Stimulated activated CD4-positive, alpha-beta T cell treated with anti-CD3 and anti-CD28 coated beads, Interleukin-15, amount 100 ng/mL, for 24 hours (primary cell): ENCODE data around the gene KRABD2.
A peak's percentile ranks its signal among the peaks of the same experiment; 100 is the strongest.
"Not testable (repeated sequence)": the region's sequence is repeated elsewhere in the genome, so short reads cannot be mapped to it uniquely, and the experiment has no call there.

ENCODE experiments used
- DNase-seq: peaks from one replicate; pipeline ENCODE4 v3.0.0-alpha.2; 2020

Gene KRABD2

DNA sequence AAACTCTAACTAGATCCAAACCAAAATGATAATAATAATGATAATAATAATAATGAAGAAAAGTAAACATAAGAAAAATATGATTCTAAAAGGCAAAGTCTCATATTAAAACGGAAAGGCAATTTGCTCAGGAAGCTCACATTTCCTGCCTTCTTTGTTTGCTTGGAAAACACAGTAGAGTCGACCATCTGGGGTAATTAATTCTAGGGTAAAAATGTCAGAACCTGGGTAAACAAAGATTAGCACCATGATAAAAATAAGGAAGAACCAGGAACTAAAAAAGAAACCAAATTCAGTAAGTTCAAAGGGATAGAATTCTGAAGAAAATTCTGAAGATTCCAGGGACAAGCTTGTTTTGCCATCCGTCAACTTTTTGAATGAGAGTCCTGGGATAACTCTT lies 16.2 kb downstream of the KRABD2 start:
- no peak for DNase-seq

- no peak for DNase-seq
These were observed 16.7 kb downstream of the KRABD2 start for GRCh38 chr17:8359769-8360168.

DNA sequence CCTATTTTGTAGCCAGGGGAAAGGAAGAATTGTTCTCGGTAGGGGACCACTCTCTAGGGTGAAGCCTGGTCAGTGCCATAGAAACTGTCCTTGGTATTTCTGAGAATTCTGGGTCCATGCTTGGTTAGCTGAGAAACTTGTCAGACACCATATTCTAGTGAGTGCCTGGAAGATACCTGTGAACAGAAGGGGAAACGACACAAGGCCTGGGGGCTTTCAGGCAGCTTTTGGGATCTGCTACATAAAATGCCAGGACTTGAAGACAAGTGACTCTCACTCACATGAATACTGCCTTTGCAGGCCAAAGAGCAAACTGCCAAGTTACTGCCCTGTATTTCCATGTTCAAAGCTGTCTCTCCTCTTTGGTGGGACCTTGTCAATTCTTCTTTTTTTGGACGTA lies 18.6 kb downstream of the KRABD2 start:
- DNase-seq, result no peak

DNA sequence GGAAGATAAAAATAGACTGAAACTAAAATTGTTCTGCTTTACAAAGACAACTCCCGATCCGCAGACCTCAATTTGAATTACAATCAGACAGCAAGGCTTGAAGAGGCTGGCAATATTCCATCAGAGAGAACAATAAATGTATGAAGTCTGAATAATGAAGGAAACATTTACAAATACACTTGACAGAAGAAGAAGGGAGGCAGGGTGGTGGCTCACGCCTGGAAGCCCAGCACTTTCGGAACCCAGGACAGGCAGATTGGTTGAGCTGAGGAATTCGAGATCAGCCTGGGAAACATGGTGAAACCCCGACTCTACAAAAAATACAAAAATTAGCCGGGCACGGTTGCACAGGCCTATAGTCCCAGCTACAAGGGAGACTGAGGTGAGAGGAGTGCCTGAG lies 22.3 kb downstream of the KRABD2 start:
- DNase-seq, result no peak

GRCh38 chr17:8353736-8354135 lies 22.8 kb downstream of the KRABD2 start:
- DNase-seq, result no peak

DNA sequence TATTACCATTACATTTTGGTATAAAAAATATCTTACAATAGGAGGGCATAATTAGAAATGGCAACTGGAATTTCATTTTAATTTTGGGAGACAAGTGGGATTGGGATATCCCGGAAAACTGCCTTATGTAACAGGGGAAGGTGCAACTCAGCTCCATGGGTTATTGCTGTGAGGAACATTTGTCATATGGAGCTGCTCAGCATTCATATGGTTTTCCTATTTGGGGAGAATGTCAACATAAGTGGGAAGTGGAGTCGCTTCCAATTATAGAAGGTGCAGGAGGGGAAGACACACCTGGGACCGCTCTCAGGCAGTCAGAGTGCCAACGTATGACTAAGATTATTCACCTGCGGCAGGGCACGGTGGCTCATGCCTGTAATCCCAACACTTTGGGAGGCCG lies 26.2 kb downstream of the KRABD2 start:
- no peak for DNase-seq

DNA sequence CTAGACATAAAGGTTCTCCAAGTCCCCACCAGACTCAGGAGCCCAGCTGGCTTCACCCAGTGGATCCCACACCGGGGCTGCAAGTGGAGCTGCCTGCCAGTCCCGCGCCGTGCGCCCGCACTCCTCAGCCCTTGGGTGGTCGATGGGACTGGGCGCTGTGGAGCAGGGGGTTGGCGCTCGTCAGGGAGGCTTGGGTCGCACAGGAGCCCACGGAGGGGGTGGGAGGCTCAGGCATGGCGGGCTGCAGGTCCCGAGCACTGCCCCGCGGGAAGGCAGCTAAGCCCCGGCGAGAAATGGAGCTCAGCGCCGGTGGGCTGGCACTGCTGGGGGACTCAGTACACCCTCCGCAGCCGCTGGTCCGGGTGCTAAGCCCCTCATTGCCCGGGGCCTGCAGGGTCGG lies 29.5 kb downstream of the KRABD2 start:
- DNase-seq, result not testable (repeated sequence)

DNA sequence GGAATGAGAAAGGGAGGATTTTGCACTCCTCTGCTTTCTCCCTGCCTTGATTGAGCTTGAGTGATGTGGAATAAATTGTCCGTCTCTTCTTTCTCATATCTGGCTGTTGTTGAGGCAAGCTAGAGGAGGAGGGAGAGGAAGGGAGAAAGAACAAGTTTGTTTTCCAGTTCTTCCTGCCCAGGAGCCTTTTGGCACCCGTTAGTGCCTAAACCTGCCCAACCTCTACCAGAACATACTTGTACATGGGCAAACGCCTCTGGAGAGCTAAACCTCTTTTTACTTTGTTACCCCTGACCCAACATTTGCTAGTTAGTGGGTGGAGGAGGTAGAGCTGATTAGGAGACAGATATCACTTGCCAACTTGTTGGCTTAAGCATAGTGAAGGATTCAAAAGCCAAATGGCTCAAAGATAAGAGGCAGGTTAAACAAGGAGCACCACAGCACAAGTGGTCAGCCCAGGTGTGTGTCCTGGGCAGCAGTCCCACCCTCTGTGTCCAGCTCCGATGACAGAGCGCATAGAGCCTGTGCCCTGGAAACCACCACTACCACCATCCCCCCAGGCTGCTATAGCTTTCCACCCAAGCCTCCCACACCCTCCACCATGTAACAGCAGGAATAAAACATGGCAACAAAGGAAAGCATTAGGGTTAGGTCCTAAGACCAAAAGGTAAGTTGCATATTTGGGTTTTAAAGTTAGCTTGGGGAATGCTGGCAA lies 30.4 kb downstream of the KRABD2 start:
- no peak for DNase-seq

- no peak for DNase-seq
These were observed 31.3 kb downstream of the KRABD2 start for GRCh38 chr17:8345052-8345690.

DNA sequence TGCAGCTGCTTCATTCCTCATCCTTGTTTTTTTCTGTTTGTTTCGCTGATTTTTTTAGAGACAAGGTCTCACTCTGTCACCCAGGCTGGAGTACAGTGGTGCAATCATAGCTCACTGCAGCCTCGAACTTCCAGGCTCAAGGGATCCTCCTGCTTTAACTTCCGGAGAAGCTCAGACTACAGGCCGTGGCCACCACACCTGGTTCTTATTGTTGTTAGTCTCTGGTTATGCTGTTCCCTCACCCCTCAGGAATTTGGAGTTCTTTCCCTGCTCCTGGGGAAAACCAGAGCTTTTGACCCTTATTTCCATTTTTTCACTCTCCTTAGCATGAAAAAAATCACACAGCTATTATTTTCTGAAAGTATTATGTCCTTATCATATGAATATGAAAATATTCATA lies 35.0 kb downstream of the KRABD2 start:
- DNase-seq, result no peak

DNA sequence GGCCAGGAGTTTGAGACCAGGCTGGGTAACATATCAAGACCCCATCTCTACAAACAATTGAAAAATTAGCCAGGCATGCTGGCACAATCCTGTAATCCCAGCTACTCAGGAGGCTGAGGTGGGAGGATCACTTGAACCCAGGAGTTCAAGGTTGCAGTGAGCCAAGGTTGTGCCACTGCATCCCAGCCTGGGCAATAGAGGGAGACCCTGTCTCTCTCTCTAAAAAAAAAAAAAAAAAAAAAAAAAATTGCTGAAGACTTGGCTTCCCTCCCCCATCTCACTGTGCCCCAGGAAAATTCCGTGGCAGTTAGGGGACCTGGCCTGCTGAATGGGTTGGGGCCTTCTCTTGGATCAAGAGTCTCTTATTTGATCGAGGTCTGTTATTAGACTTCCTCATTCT lies 37.0 kb downstream of the KRABD2 start, which contains the start of gene ODF4:
ODF4 (plus strand) TSS at position 301 of the 400 bp plus-strand sequence. CDS start 212 bp downstream, outside the sequence.
- no peak for DNase-seq

DNA sequence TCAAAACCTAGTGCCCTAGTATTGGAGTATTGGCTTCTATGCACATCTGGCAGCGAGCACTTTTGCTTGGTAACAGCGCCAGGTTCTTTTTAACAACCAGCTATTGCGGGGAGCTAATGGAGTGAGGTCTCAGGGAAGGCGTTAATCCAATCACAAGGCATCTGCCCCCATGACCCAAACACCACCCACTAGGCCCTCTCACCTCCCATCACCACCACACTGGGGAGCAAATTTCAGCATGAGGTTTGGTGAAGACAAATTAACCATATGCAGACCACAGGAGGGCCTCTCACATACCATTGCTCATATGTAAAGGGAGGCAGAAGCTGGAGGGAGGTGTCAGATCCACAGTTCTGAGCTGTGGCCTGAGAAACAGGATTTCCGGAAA lies 37.8 kb downstream of the KRABD2 start:
- DNase-seq, result no peak

DNA sequence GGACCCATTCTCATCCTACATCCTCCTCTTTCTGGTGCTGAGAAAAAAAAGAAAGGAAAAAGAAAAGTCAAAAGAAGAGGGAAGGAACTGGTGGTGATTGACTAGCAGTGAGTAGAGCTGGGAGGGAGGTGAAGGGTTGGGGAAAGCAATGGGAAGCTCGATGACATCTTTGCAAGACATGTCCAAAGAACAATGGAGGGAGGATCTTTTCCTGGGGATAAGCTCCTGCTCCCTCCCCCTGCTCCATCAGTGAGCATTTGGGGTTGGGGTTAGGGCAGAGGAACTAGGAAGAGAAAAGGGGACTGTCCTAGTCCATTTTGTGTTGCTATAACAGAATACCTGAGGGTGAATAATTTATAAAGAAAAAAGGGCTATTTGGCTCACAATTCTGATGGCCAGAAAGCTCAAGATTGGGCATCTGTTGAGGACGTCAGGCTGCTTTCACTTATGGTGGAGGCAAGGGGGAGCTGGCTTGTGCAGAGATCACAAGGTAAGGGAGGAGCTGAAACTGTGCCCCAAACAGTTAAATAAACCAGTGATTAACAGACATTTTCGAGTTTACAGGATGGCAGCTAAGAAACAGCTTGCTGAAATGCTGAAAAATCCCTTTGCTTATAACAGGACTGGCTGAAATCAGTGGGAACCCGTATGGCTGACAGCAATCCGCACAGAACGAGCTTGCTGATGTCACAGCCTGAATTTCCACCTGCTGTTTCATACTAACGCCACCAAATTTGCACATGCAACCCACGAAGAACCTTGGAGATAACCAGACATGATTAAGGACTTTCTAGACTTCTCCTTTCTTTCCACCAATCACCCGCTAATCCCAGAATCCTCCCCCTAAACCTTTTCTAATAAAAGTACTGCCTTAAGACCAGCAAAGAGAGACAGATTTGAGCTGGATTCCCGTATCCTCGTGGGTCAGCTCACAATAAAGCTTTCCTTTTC lies 38.4 kb downstream of the KRABD2 start:
- peak; percentile 14 for DNase-seq

DNA sequence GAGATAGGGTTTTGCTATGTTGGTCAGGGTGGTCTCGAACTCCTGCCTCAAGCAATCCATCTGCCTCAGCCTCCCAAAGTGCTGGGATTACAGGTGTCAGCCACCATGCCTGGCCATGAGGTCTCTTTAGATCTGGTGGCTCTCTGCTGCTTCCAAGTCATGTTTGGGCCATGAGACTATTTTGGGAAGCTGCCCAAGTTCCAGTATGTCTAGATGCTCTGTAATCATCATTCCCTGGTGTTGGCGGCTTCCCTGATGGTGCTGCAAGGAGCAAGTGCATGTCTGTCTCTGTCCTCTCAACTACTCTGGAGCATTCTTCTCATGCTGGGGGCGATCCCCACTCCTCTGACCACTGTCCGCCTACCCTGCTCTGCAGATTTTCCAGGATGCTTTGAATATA lies 43.2 kb downstream of the KRABD2 start:
- no peak for DNase-seq

GRCh38 chr17:8332688-8333087 lies 43.8 kb downstream of the KRABD2 start:
- DNase-seq, result no peak

DNA sequence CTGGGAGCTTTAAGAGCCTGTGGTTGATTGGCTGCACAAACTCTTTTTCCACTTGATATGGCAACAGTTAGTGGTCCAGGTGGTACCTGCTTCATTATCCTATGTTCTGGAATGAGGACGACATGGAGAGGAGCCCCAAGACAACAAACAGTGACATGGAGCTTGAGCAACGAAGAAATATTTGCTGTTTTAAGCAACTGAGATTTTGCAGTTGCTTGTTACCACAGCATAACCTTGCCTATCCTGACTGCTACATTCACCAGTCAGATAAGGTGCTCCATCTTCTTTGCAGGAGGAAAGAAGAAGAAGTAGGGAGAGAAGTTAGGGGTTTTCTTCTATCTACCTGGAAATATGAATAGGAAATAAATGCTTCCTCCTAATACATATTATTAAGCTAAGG lies 44.4 kb downstream of the KRABD2 start:
- no peak for DNase-seq

- DNase-seq, result no peak
These were observed 49.2 kb downstream of the KRABD2 start for GRCh38 chr17:8327303-8327649.
